Measurements from ENCODE around the gene PLK5. TPM values are rescaled to one million over a fixed set of nuclear protein-coding genes. Genes with fewer than 3 reads are reported as not detected.

PLK5 gene
- total RNA-seq, 3 donors from 2014 or later = not detected

DNA sequence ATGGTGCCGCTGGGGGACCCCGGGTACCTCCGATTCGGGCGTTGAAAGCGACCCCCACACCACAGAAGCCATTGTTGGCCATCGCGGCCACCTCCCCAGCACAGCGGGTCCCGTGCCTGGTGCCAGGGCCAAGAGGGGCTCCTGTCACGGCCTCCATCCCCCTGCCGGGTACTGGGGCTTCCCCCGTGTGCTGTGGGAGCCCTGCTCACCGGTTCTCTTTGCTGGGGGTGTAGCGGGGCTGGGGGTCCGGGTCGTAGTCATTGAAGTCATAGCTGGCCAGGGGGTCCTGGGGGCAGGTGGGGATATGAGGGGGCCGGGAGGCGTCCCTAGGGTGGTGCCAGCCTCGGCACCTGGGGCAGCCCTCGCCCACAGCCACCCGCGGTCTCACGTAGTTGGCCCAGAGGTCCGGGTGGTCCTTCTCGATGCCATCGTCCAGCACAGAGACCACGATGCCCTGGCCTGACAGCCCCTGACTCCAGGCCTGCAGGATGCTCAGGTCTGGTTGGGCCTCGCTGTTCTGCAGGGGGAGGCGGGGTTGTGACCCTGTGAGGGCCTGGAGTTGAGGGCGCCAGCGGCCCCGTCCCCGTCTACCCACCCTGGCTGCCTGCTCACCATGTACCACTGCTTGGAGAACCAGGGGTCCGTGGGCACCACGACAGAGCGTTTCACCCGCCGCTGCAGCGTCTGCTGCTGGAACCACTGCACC, 36.1 kb upstream of the PLK5 start:
- no peak overlapping the region for H3K4me3 Mint-ChIP-seq
- ATAC-seq (no peak), DNase-seq (no peak)
- H3K27me3 Mint-ChIP-seq (ENCODE audit: low read depth) = no peaks in the 10 kb centered on the region
- H3K9me3 Mint-ChIP-seq = no peaks in the 10 kb centered on the region
- no peaks in the 10 kb centered on the region for H3K36me3 Mint-ChIP-seq (ENCODE audit: insufficient read depth)
- peaks cover 12% of the 10 kb centered on the region for H3K4me1 Mint-ChIP-seq (ENCODE audit: low read depth)

DNA sequence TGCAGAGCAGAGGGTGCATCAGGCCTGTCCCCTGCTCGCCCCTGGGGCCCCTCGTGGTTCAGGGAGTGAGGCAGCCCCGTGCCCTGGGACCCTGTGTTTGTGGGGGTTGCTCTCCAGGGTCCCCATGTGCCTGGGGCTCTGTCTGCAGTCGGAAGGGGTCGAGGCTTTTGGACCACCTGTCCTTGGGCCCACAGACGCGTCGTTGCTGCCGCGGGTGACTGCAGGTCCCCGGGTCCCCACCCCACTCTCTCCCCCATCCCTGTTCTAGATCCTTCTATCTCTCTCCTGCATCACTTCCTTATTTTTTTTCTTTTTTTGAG, 35.6 kb upstream of the PLK5 start:
- Mint-ChIP-seq H3K36me3 (ENCODE audit: insufficient read depth) (no peaks in the 10 kb centered on the region), H3K4me1 (ENCODE audit: low read depth) (peaks cover 12% of the 10 kb centered on the region), H3K9me3 (no peaks in the 10 kb centered on the region), H3K4me3 (no peak overlapping the region), H3K27me3 (ENCODE audit: low read depth) (no peaks in the 10 kb centered on the region)
- ATAC-seq (no peak), DNase-seq (no peak)

GRCh38 chr19:1489463-1490310, 34.2 kb upstream of the PLK5 start:
- Mint-ChIP-seq H3K27me3 (ENCODE audit: low read depth) (no peaks in the 10 kb centered on the region), H3K4me3 (peak overlapping the region; percentile 37), H3K4me1 (ENCODE audit: low read depth) (peaks cover 12% of the 10 kb centered on the region), H3K9me3 (no peaks in the 10 kb centered on the region), H3K36me3 (ENCODE audit: insufficient read depth) (no peaks in the 10 kb centered on the region)
- ATAC-seq = no peak
- DNase-seq = no peak

DNA sequence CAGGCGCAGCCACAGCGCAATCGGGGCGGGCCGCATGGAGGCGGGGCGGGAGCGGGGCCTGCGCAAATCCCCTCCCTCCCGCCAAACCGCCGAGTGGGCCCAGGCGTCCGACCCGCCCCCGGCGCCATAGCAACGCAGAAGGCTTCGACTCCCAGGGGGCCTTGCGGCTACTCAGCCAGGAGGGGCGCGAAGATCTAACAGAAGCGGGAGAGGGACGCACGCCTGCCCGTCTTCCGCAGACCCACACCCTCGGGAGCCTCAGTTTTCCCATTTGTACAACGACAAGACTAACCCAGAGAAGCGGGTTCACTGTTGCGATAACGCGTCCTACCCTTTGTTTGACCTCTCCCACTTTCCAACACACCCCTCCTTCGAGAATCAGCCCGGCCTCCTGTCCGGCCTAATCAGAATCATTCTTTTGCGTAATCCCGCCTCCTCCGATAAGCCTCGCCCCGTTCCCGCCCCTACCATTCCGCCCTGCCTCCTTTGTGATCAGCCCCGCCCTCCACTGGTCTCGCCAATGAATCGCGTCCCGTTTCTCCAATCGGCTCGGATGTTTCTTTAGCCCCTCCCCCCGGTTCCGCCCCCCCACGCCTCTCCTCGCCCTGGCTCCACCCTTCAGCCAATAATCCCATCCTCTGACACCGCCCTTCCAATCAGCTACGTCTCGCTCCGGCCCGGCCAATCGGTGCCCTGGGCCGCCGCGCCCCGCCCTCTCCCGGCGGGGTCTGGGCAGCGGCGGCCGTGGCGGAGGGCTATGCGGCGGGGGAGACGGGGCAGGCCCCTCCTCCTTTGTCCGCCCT, 33.4 kb upstream of the PLK5 start, which contains the start of gene PCSK4:
PCSK4 (minus strand) TSS at position 40 of the 803 bp plus-strand sequence; CDS start at position 36, 4 bp downstream.
- DNase-seq (peak; percentile 98), ATAC-seq (peak; percentile 90 to 91)
- Mint-ChIP-seq H3K4me3 (peak within 1 kb of the TSS; percentile 84), H3K4me1 (ENCODE audit: low read depth) (peaks cover 12% of the 10 kb centered on the region), H3K9me3 (no peaks in the 10 kb centered on the region), H3K36me3 (ENCODE audit: insufficient read depth) (no peaks in the 10 kb centered on the region), H3K27me3 (ENCODE audit: low read depth) (no peaks in the 10 kb centered on the region)

GRCh38 chr19:1491114-1491848, 32.6 kb upstream of the PLK5 start, which contains the start of gene REEP6:
TSS of gene REEP6 (plus strand) at chr19:1491181. CDS start at chr19:1491270, 89 bp downstream.
- H3K4me3 Mint-ChIP-seq = peak within 1 kb of the TSS; percentile 84
- peaks cover 12% of the 10 kb centered on the region for H3K4me1 Mint-ChIP-seq (ENCODE audit: low read depth)
- DNase-seq (no peak), ATAC-seq (no peak)
- H3K9me3 Mint-ChIP-seq = no peaks in the 10 kb centered on the region
- H3K36me3 Mint-ChIP-seq (ENCODE audit: insufficient read depth) = no peaks in the 10 kb centered on the region
- no peaks in the 10 kb centered on the region for H3K27me3 Mint-ChIP-seq (ENCODE audit: low read depth)

DNA sequence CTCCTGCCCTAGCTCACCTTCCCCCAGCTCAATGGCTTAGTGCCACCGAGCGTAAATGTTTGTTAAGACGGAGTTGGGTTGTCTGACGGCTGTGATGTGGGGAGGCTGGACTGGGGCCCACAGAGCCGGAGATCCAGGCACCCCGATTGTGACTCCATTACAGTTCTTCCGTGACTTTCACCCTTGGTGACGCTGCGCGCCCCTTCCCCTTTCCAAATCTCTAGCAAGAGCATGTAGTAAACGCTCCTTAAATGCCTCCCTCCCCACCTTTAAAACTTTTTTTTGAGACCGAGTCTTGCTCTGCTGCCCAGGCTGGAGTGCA, 32.1 kb upstream of the PLK5 start:
- Mint-ChIP-seq H3K4me3 (peak overlapping the region; percentile 64), H3K36me3 (ENCODE audit: insufficient read depth) (no peaks in the 10 kb centered on the region), H3K9me3 (no peaks in the 10 kb centered on the region), H3K27me3 (ENCODE audit: low read depth) (no peaks in the 10 kb centered on the region), H3K4me1 (ENCODE audit: low read depth) (peaks cover 12% of the 10 kb centered on the region)
- no peak for ATAC-seq
- no peak for DNase-seq

DNA sequence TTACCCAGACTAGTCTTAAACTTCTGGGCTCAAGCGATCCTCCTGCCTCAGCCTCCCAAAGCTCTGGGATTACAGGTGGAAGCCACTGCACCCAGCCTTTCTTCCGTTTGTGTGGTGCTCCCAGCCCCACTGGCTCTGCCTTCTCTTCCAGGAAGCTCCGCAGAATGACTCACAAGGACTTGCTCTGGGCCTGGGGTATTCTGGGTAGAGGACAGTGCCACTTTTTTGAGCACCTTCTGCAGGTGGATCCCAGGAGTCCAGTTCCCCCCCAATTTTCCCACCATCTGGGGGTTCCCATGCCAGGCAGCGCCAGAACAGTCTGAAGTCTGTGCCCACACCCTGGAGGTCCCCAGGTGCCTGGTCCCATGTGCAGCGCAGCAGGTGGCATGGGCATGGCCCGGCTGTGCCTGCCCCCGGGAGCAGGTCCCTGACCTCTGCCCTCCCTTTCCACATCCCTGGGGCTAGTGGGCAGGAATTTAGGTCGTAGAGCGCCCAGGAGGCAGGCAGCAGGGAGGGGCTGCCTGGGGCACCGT, 31.3 kb upstream of the PLK5 start:
- H3K27me3 Mint-ChIP-seq (ENCODE audit: low read depth) = peaks cover 2% of the 10 kb centered on the region
- no peaks in the 10 kb centered on the region for H3K36me3 Mint-ChIP-seq (ENCODE audit: insufficient read depth)
- peaks cover 12% of the 10 kb centered on the region for H3K4me1 Mint-ChIP-seq (ENCODE audit: low read depth)
- ATAC-seq (no peak), DNase-seq (no peak)
- no peaks in the 10 kb centered on the region for H3K9me3 Mint-ChIP-seq
- peak overlapping the region; percentile 64 for H3K4me3 Mint-ChIP-seq

GRCh38 chr19:1494115-1494815, 29.6 kb upstream of the PLK5 start:
- no peak for ATAC-seq
- Mint-ChIP-seq H3K36me3 (ENCODE audit: insufficient read depth) (no peaks in the 10 kb centered on the region), H3K4me3 (no peak overlapping the region), H3K9me3 (no peaks in the 10 kb centered on the region), H3K27me3 (ENCODE audit: low read depth) (peaks cover 2% of the 10 kb centered on the region), H3K4me1 (ENCODE audit: low read depth) (peaks cover 12% of the 10 kb centered on the region)
- no peak for DNase-seq

- no peak overlapping the region for H3K4me3 Mint-ChIP-seq
- peaks cover 2% of the 10 kb centered on the region for H3K27me3 Mint-ChIP-seq (ENCODE audit: low read depth)
- ATAC-seq = no peak
- peaks cover 8% of the 10 kb centered on the region for H3K4me1 Mint-ChIP-seq (ENCODE audit: low read depth)
- no peaks in the 10 kb centered on the region for H3K9me3 Mint-ChIP-seq
- H3K36me3 Mint-ChIP-seq (ENCODE audit: insufficient read depth) = no peaks in the 10 kb centered on the region
- no peak for DNase-seq
These were observed 28.7 kb upstream of the PLK5 start for GRCh38 chr19:1495051-1495798.

DNA sequence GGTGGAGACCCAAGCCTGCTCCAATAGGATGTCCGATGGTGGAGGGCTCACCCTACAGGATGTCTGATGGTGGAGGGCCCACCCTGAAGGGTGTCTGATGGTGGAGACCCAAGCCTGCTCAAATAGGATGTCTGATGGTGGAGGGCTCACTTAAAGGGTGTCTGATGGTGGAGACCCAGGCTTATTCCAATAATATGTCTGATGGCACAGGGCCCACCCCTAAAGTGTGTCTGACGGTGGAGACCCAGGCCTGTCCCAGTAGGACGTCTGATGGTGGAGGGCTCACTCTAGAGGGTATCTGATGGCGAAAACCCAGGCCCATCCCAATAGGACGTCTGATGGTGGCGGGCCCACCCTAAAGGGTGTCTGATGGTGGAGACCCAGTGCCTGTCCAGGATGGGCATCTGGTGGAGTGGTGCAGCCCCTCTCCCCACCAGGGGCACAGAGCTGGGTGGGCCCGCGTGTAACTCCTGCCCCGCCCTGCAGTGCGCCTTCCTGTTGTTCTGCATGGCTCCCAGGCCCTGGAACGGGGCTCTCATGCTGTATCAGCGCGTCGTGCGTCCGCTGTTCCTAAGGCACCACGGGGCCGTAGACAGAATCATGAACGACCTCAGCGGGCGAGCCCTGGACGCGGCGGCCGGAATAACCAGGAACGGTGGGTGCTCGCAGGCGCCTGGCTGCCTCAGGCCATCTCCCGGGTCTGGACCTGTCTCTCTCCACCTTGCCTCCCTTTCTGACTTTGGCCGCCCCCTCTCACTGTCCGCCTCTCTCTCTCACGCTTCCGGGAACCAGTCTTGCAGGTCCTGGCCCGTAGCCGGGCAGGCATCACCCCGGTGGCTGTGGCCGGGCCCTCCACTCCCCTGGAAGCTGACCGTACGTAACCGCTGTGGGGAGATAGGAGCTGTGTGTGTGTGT, 27.8 kb upstream of the PLK5 start:
- Mint-ChIP-seq H3K27me3 (ENCODE audit: low read depth) (peaks cover 2% of the 10 kb centered on the region), H3K36me3 (ENCODE audit: insufficient read depth) (no peaks in the 10 kb centered on the region), H3K9me3 (no peaks in the 10 kb centered on the region), H3K4me1 (ENCODE audit: low read depth) (peaks cover 5% of the 10 kb centered on the region), H3K4me3 (no peak overlapping the region)
- DNase-seq (no peak), ATAC-seq (no peak)

DNA sequence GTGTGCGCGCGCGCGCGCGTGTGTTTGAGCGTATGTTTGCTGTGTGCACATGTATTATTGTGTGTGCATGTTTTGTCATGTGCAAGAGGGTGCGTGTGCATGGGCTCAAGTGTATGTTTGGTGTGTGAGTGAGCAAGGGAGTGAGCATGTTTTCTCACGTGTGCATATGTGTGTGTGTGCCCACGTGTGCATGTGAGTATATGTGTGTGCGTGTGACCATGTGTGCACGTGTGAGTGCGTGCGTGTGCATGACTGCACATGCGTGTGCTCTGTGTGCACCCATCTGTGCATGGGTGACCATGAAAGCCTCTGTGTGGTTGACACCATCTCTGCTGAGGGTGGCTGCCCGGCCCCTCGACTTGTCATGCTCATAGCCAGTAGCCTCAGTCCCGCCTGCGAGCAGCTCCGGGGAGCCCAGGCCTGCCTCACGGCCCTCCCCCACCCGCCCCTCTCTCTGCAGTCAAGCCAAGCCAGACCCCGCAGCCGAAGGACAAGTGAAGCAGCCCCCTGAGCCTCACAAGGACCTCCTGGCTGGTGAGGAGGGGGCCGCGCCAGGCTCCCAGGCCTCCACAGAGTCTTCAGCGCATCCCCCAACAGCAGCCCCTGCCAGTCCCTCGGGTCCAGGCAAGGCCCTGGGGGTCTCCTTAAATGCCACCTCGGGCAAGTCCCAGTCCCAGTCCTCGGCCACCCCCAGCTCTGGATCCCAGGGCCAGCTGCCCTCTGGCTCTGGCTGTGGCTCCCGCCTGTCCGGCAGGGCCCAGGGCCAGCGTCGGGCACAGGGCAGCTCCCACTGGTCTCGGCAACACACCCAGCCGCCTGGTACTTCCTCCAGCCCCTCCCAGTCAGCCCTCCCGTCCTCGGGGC, 26.9 kb upstream of the PLK5 start:
- DNase-seq = no peak

More for the DNA sequence above, 26.9 kb upstream of the PLK5 start:
- Mint-ChIP-seq H3K27me3 (ENCODE audit: low read depth) (peaks cover 2% of the 10 kb centered on the region), H3K4me1 (ENCODE audit: low read depth) (peaks cover under 1% of the 10 kb centered on the region), H3K4me3 (no peak overlapping the region), H3K9me3 (no peaks in the 10 kb centered on the region), H3K36me3 (ENCODE audit: insufficient read depth) (no peaks in the 10 kb centered on the region)
- ATAC-seq = no peak
